ENCODE results near the gene ZMIZ1.

ZMIZ1 gene

GRCh38 chr10:79252450-79252849 is 183.7 kb downstream of the ZMIZ1 start:
- no peak for DNase-seq (ENCODE audit: low read depth in 1 of 2, low spot score in 1 of 2)
- TF ChIP-seq JUND (IDR thresholded peaks at IDR 0.05; ENCODE audit: low read depth): no peak
- in situ Hi-C loops (cut with HindIII; ENCODE audit: low pct_unique_long_range_greater_than_20kb, low sequenced_read_pairs): no loop called here

GRCh38 chr10:79252971-79253370 is 184.2 kb downstream of the ZMIZ1 start:
- no peak for TF ChIP-seq JUND (IDR thresholded peaks at IDR 0.05; ENCODE audit: low read depth)
- no peak for DNase-seq (ENCODE audit: low read depth in 1 of 2, low spot score in 1 of 2)
- in situ Hi-C loops (cut with HindIII; ENCODE audit: low pct_unique_long_range_greater_than_20kb, low sequenced_read_pairs): no loop called here

GRCh38 chr10:79253704-79254103 is 184.9 kb downstream of the ZMIZ1 start:
- no peak for DNase-seq (ENCODE audit: low read depth in 1 of 2, low spot score in 1 of 2)
- no peak for TF ChIP-seq JUND (IDR thresholded peaks at IDR 0.05; ENCODE audit: low read depth)
- in situ Hi-C loops (cut with HindIII; ENCODE audit: low pct_unique_long_range_greater_than_20kb, low sequenced_read_pairs): no loop called here

- in situ Hi-C loops (cut with HindIII; ENCODE audit: low pct_unique_long_range_greater_than_20kb, low sequenced_read_pairs): no loop called here
- DNase-seq (ENCODE audit: low read depth in 1 of 2, low spot score in 1 of 2): no peak
- TF ChIP-seq JUND (IDR thresholded peaks at IDR 0.05; ENCODE audit: low read depth): no peak
Observed at GRCh38 chr10:79254333-79255006, 185.7 kb downstream of the ZMIZ1 start.

GRCh38 chr10:79255007-79255507 is 186.3 kb downstream of the ZMIZ1 start:
- no peak for DNase-seq (ENCODE audit: low read depth in 1 of 2, low spot score in 1 of 2)

GRCh38 chr10:79256264-79256806 is 187.6 kb downstream of the ZMIZ1 start:
- in situ Hi-C loops (cut with HindIII; ENCODE audit: low pct_unique_long_range_greater_than_20kb, low sequenced_read_pairs): no loop called here
- TF ChIP-seq JUND (IDR thresholded peaks at IDR 0.05; ENCODE audit: low read depth): no peak
- no peak for DNase-seq (ENCODE audit: low read depth in 1 of 2, low spot score in 1 of 2)

More at GRCh38 chr10:79255007-79255507, 186.3 kb downstream of the ZMIZ1 start:
- in situ Hi-C loops (cut with HindIII; ENCODE audit: low pct_unique_long_range_greater_than_20kb, low sequenced_read_pairs): no loop called here
- no peak for TF ChIP-seq JUND (IDR thresholded peaks at IDR 0.05; ENCODE audit: low read depth)

- TF ChIP-seq JUND (IDR thresholded peaks at IDR 0.05; ENCODE audit: low read depth): no peak
- in situ Hi-C loops (cut with HindIII; ENCODE audit: low pct_unique_long_range_greater_than_20kb, low sequenced_read_pairs): no loop called here
- no peak for DNase-seq (ENCODE audit: low read depth in 1 of 2, low spot score in 1 of 2)
Observed at GRCh38 chr10:79258894-79259293, 190.1 kb downstream of the ZMIZ1 start.

- no peak for TF ChIP-seq JUND (IDR thresholded peaks at IDR 0.05; ENCODE audit: low read depth)
- in situ Hi-C loops (cut with HindIII; ENCODE audit: low pct_unique_long_range_greater_than_20kb, low sequenced_read_pairs): no loop called here
- DNase-seq (ENCODE audit: low read depth in 1 of 2, low spot score in 1 of 2): no peak
Observed at GRCh38 chr10:79259834-79260233, 191.1 kb downstream of the ZMIZ1 start.

- DNase-seq (ENCODE audit: low read depth in 1 of 2, low spot score in 1 of 2): peak; percentile 73 to 80
- in situ Hi-C loops (cut with HindIII; ENCODE audit: low pct_unique_long_range_greater_than_20kb, low sequenced_read_pairs): no loop called here
Observed at GRCh38 chr10:79260811-79261740, 192.3 kb downstream of the ZMIZ1 start.

GRCh38 chr10:79262131-79262530 is 193.4 kb downstream of the ZMIZ1 start:
- DNase-seq (ENCODE audit: low read depth in 1 of 2, low spot score in 1 of 2): no peak
- TF ChIP-seq JUND (IDR thresholded peaks at IDR 0.05; ENCODE audit: low read depth): no peak
- in situ Hi-C loops (cut with HindIII; ENCODE audit: low pct_unique_long_range_greater_than_20kb, low sequenced_read_pairs): no loop called here

More at GRCh38 chr10:79260811-79261740, 192.3 kb downstream of the ZMIZ1 start:
- TF ChIP-seq JUND (IDR thresholded peaks at IDR 0.05; ENCODE audit: low read depth): no peak

GRCh38 chr10:79262959-79263746 is 194.4 kb downstream of the ZMIZ1 start:
- DNase-seq (ENCODE audit: low read depth in 1 of 2, low spot score in 1 of 2): peak in 1 of 2 experiments; percentile 57
- no peak for TF ChIP-seq JUND (IDR thresholded peaks at IDR 0.05; ENCODE audit: low read depth)
- in situ Hi-C loops (cut with HindIII; ENCODE audit: low pct_unique_long_range_greater_than_20kb, low sequenced_read_pairs): no loop called here

GRCh38 chr10:79263939-79264338 is 195.2 kb downstream of the ZMIZ1 start:
- TF ChIP-seq JUND (IDR thresholded peaks at IDR 0.05; ENCODE audit: low read depth): no peak
- in situ Hi-C loops (cut with HindIII; ENCODE audit: low pct_unique_long_range_greater_than_20kb, low sequenced_read_pairs): no loop called here
- DNase-seq (ENCODE audit: low read depth in 1 of 2, low spot score in 1 of 2): peak in 1 of 2 experiments; percentile 71
